Trophoblast cell (in vitro differentiated cells and primary cell): ENCODE measurements around the gene TLE4.

Experiments used
- DNase-seq, 2 donors: peaks; one replicate each; pipeline ENCODE4 v3.0.0-alpha.2; 2016
- H2AFZ ChIP-seq: 2 replicates; pipeline ENCODE4 v1.6.1; 2013; ENCODE audit warnings: low read length, moderate library complexity, mild to moderate bottlenecking; ENCODE audit not compliant: insufficient read depth, poor library complexity
- H2AK5ac ChIP-seq: 2 replicates; pipeline ENCODE4 v1.6.1; 2013; ENCODE audit warnings: mild to moderate bottlenecking, low read length
- H2BK120ac ChIP-seq: 2 replicates; pipeline ENCODE4 v1.6.1; 2013; ENCODE audit warnings: low read length, mild to moderate bottlenecking, moderate library complexity; ENCODE audit not compliant: insufficient read depth, poor library complexity
- H2BK12ac ChIP-seq: 2 replicates; pipeline ENCODE4 v1.6.1; 2013; ENCODE audit warnings: mild to moderate bottlenecking, low read length, moderate library complexity
- H2BK5ac ChIP-seq: 2 replicates; pipeline ENCODE4 v1.6.1; 2013; ENCODE audit warnings: low read length, low read depth, moderate library complexity, mild to moderate bottlenecking; ENCODE audit not compliant: poor library complexity
- H3K14ac ChIP-seq: 2 replicates; pipeline ENCODE4 v1.6.1; 2013; ENCODE audit warnings: mild to moderate bottlenecking, low read length
- H3K18ac ChIP-seq: 2 replicates; pipeline ENCODE4 v1.6.1; 2013; ENCODE audit warnings: mild to moderate bottlenecking, low read length
- H3K23ac ChIP-seq: 2 replicates; pipeline ENCODE4 v1.6.1; 2013; ENCODE audit warnings: low read length
- H3K27ac ChIP-seq: 2 replicates; pipeline ENCODE4 v1.5.1; 2013; ENCODE audit warnings: low read depth, mild to moderate bottlenecking, inconsistent platforms, low read length, moderate library complexity
- H3K27me3 ChIP-seq: 2 replicates; pipeline ENCODE4 v1.6.1; 2013; ENCODE audit warnings: inconsistent platforms, mild to moderate bottlenecking, low read length, moderate library complexity; ENCODE audit not compliant: insufficient read depth
- H3K36me3 ChIP-seq, 2 experiments: 1 replicate in 1 of 2; 2 replicates in 1 of 2; pipeline ENCODE4 v1.6.1; 2013; ENCODE audit warnings: low read length in 2 of 2, mild to moderate bottlenecking in 2 of 2, moderate library complexity in 1 of 2; ENCODE audit not compliant: insufficient read depth in 2 of 2, control insufficient read depth in 1 of 2
- H3K4ac ChIP-seq: 2 replicates; pipeline ENCODE4 v1.6.1; 2013; ENCODE audit warnings: low read depth, mild to moderate bottlenecking, low read length, moderate library complexity
- H3K4me1 ChIP-seq, 2 experiments: 1 replicate in 1 of 2; 2 replicates in 1 of 2; pipeline ENCODE4 v1.6.1; 2013; ENCODE audit warnings: low read length in 2 of 2, mild to moderate bottlenecking in 2 of 2, moderate library complexity in 1 of 2; ENCODE audit not compliant: insufficient read depth in 2 of 2, control insufficient read depth in 1 of 2
- H3K4me2 ChIP-seq: 2 replicates; pipeline ENCODE4 v1.6.1; 2013; ENCODE audit warnings: inconsistent platforms, mild to moderate bottlenecking, low read length, moderate library complexity
- H3K4me3 ChIP-seq: 2 replicates; pipeline ENCODE4 v1.5.1; 2013; ENCODE audit warnings: mild to moderate bottlenecking, low read depth, low read length, inconsistent platforms
- H3K79me1 ChIP-seq: one replicate; pipeline ENCODE4 v1.6.1; 2013; ENCODE audit warnings: low read length
- H3K79me2 ChIP-seq: 2 replicates; pipeline ENCODE4 v1.6.1; 2013; ENCODE audit warnings: low read length, mild to moderate bottlenecking; ENCODE audit not compliant: control insufficient read depth, insufficient read depth, poor library complexity
- H3K9ac ChIP-seq: 2 replicates; pipeline ENCODE4 v1.6.1; 2013; ENCODE audit warnings: mild to moderate bottlenecking, low read length
- H3K9me3 ChIP-seq: 2 replicates; pipeline ENCODE4 v1.6.1; 2013; ENCODE audit warnings: low read depth, mild to moderate bottlenecking, control low read depth, inconsistent platforms, low read length; ENCODE audit not compliant: insufficient read depth
- H4K12ac ChIP-seq: 2 replicates; pipeline ENCODE4 v1.6.1; 2013; ENCODE audit warnings: low read depth, mild to moderate bottlenecking, low read length, moderate library complexity
- H4K8ac ChIP-seq: 2 replicates; pipeline ENCODE4 v1.6.1; 2013; ENCODE audit warnings: low read depth, mild to moderate bottlenecking, low read length, moderate library complexity
- H4K91ac ChIP-seq: one replicate; pipeline ENCODE4 v1.6.1; 2013; ENCODE audit warnings: low read depth, mild to moderate bottlenecking, low read length, moderate library complexity
- WGBS: extraction: QIAGEN DNeasy Blood & Tissue Kit; methylation state at CpG from one replicate; pipeline ENCODE4 v1.1.7; 2013; ENCODE audit warnings: missing lambda C conversion rate; ENCODE audit not compliant: insufficient read length, insufficient coverage; ENCODE audit errors: extremely low coverage; 5-methylcytosine and 5-hydroxymethylcytosine counted together

The TLE4 gene

DNA sequence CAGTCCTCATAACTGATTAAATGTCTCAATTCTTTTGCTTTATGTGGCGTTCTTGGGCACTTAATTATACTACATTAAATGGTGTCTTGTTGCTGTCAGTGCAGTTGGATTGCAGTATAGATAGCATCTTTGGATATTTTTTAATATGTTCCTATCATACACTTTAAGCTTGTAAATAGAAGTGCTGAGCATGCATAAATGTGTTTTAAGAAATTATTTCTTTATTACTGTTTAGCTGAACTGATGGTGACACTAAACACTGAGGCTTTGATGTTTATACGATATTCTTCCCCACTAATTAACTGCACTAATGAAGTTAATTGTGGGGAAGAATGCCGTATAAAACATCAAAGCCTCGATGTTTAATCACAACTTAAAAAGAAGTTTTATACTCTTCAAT lies 116.6 kb downstream of the TLE4 start:
- H3K4me1 ChIP-seq = peaks cover 24 to 34% of the 10 kb centered on the region in 2 experiments
- H3K9ac ChIP-seq = no peak overlapping the region
- H3K18ac ChIP-seq = no peak overlapping the region
- H4K8ac ChIP-seq = no peak overlapping the region
- no peak overlapping the region for H3K4me3 ChIP-seq
- H3K14ac ChIP-seq = no peak overlapping the region
- no peak overlapping the region for H3K23ac ChIP-seq
- H2BK120ac ChIP-seq = no peak overlapping the region
- no peak overlapping the region for H4K91ac ChIP-seq
- H4K12ac ChIP-seq = no peak overlapping the region
- no peak overlapping the region for H3K4me2 ChIP-seq
- H2BK5ac ChIP-seq = no peak overlapping the region
- H2BK12ac ChIP-seq = no peak overlapping the region
- no peak overlapping the region for H3K27ac ChIP-seq
- no peak for DNase-seq
- H3K36me3 ChIP-seq = peaks cover 4 to 8% of the 10 kb centered on the region in 2 experiments
- peaks cover 2% of the 10 kb centered on the region for H3K79me2 ChIP-seq
- no peak overlapping the region for H2AK5ac ChIP-seq
- H3K9me3 ChIP-seq = no peaks in the 10 kb centered on the region
- no peak overlapping the region for H2AFZ ChIP-seq
- no CpG with 5 or more reads among the region's 4 CpGs for WGBS
- no peak overlapping the region for H3K4ac ChIP-seq
- H3K27me3 ChIP-seq = no peaks in the 10 kb centered on the region
- peaks cover 18% of the 10 kb centered on the region for H3K79me1 ChIP-seq

- no CpG with 5 or more reads among the region's 4 CpGs for WGBS
Observed at GRCh38 chr9:79689576-79689975, 117.8 kb downstream of the TLE4 start.

DNA sequence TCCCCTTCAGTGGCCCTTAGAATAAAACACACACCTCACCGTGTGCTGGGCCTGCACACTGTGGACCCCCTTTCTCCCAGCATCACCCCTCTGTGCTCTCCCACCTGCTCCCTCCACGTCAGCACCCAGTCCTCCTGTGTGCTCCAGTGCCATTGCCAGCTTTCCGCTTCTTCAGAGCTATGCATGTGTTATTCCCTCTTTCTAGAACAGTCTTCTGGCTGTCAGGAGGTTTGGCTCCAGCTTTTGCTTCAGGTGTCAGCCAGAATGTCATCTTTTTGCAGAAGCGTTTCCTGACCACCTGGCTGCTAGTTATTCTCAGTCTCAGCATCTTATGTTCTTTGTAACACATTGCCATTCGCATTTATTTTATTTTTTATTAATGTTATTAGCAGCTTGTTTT lies 119.7 kb downstream of the TLE4 start:
- no CpG with 5 or more reads among the region's 5 CpGs for WGBS
- no peak for DNase-seq

More at GRCh38 chr9:79689576-79689975, 117.8 kb downstream of the TLE4 start:
- no peak overlapping the region for H4K12ac ChIP-seq
- peaks cover 28 to 39% of the 10 kb centered on the region in 2 experiments for H3K4me1 ChIP-seq
- H2AFZ ChIP-seq = no peak overlapping the region
- no peak overlapping the region for H3K4me2 ChIP-seq
- no peak overlapping the region for H4K91ac ChIP-seq
- H3K9ac ChIP-seq = no peak overlapping the region
- no peak overlapping the region for H2BK120ac ChIP-seq
- H2AK5ac ChIP-seq = no peak overlapping the region
- no peak for DNase-seq
- no peak overlapping the region for H3K27ac ChIP-seq
- no peaks in the 10 kb centered on the region for H3K9me3 ChIP-seq
- H2BK5ac ChIP-seq = no peak overlapping the region
- no peak overlapping the region for H3K23ac ChIP-seq
- H3K27me3 ChIP-seq = no peaks in the 10 kb centered on the region
- no peaks in the 10 kb centered on the region for H3K79me2 ChIP-seq
- H4K8ac ChIP-seq = no peak overlapping the region
- peaks cover 4 to 8% of the 10 kb centered on the region in 2 experiments for H3K36me3 ChIP-seq
- H3K18ac ChIP-seq = no peak overlapping the region
- H3K79me1 ChIP-seq = peaks cover 20% of the 10 kb centered on the region
- no peak overlapping the region for H3K4me3 ChIP-seq
- no peak overlapping the region for H2BK12ac ChIP-seq
- H3K14ac ChIP-seq = no peak overlapping the region
- H3K4ac ChIP-seq = no peak overlapping the region

DNA sequence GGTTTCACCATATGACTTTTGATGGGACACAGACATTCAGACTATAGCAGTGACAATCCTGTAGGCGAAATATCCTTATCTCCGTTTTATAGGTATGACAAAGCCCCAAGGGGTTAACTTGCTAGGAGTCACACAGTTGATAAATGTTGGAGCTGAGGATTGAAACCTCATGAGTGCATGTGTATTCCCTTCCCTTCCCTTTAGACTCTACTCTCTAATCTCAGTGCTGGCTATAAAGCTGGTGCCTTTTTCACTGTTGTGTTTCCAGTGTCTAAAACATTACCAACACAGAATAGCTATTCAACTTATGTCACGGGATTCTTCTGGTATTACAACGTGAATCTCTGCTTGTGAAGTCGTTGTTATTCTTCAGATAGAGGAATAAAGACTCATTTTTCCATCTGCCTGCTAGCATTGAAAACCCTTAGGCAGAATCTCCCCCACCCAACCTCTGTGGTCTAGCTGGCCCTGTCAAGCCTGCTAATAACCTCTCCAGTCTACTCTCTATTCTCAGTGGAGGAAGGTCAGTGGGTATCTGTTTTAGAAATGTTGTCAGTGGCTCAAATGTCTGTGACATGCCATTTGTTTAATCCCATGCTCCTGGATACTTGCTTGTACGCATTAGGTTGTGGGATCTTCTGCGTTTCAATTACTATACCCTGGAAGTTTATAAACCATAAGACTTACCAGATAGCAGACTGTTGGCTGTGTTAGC lies 121.2 kb downstream of the TLE4 start:
- no peak overlapping the region for H4K8ac ChIP-seq
- peaks cover 24 to 40% of the 10 kb centered on the region in 2 experiments for H3K4me1 ChIP-seq
- peak overlapping the region; percentile 19 for H3K4me2 ChIP-seq
- no peak overlapping the region for H3K18ac ChIP-seq
- peaks cover 18% of the 10 kb centered on the region for H3K79me1 ChIP-seq
- no peaks in the 10 kb centered on the region for H3K27me3 ChIP-seq
- H2AFZ ChIP-seq = no peak overlapping the region
- H3K27ac ChIP-seq = peak overlapping the region; percentile 88
- peak overlapping the region; percentile 70 for H2BK5ac ChIP-seq
- WGBS = no CpG with 5 or more reads among the region's 7 CpGs
- no peak overlapping the region for H2AK5ac ChIP-seq
- H4K91ac ChIP-seq = no peak overlapping the region
- H2BK120ac ChIP-seq = peak overlapping the region; percentile 30
- H3K36me3 ChIP-seq = peaks cover 0 to 2% of the 10 kb centered on the region in 2 experiments
- H3K79me2 ChIP-seq = no peaks in the 10 kb centered on the region
- no peak overlapping the region for H3K9ac ChIP-seq
- no peak overlapping the region for H3K4me3 ChIP-seq
- H3K9me3 ChIP-seq = no peaks in the 10 kb centered on the region
- H2BK12ac ChIP-seq = no peak overlapping the region
- DNase-seq = no peak
- no peak overlapping the region for H3K4ac ChIP-seq
- no peak overlapping the region for H4K12ac ChIP-seq
- H3K14ac ChIP-seq = no peak overlapping the region
- no peak overlapping the region for H3K23ac ChIP-seq

More for the DNA sequence above, 119.7 kb downstream of the TLE4 start:
- H4K12ac ChIP-seq = no peak overlapping the region
- H3K79me2 ChIP-seq = no peaks in the 10 kb centered on the region
- H4K91ac ChIP-seq = peak overlapping the region; percentile 69
- H3K18ac ChIP-seq = peak overlapping the region; percentile 78
- H3K79me1 ChIP-seq = peaks cover 20% of the 10 kb centered on the region
- H3K14ac ChIP-seq = peak overlapping the region; percentile 74
- no peak overlapping the region for H3K4ac ChIP-seq
- H3K9me3 ChIP-seq = no peaks in the 10 kb centered on the region
- no peak overlapping the region for H3K4me3 ChIP-seq
- peak overlapping the region; percentile 24 for H4K8ac ChIP-seq
- H3K36me3 ChIP-seq = peaks cover 4 to 7% of the 10 kb centered on the region in 2 experiments
- peak overlapping the region; percentile 54 for H2BK5ac ChIP-seq
- H2AK5ac ChIP-seq = peak overlapping the region; percentile 67
- H2AFZ ChIP-seq = no peak overlapping the region
- no peak overlapping the region for H3K9ac ChIP-seq
- peak overlapping the region; percentile 88 for H3K27ac ChIP-seq
- peak overlapping the region; percentile 1 for H2BK120ac ChIP-seq
- H2BK12ac ChIP-seq = peak overlapping the region; percentile 15
- H3K23ac ChIP-seq = no peak overlapping the region
- no peaks in the 10 kb centered on the region for H3K27me3 ChIP-seq
- no peak overlapping the region for H3K4me2 ChIP-seq
- peaks cover 31 to 45% of the 10 kb centered on the region in 2 experiments for H3K4me1 ChIP-seq
